Adrenal gland (tissue), 5 donors: ENCODE measurements around the gene SNX2.

Source experiments
- CTCF ChIP-seq, 6 experiments: fragments of 450-650 bp in 4 of 6; fragments of 200-600 bp in 2 of 6; sonication (generic) in 1 of 6; IDR thresholded peaks; 1 replicate in 5 of 6; 2 replicates in 1 of 6; pipeline versions ENCODE4 v1.5.1 to v1.8.0; 2016 to 2021; ENCODE audit warnings: antibody characterized with exemption in 6 of 6, mild to moderate bottlenecking in 2 of 6, moderate library complexity in 1 of 6
- POLR2A ChIP-seq, 2 donors: fragments of 450-650 bp; IDR thresholded peaks; one replicate each; pipeline ENCODE4 v1.6.1; 2017; ENCODE audit warnings: antibody characterized with exemption in 2 of 2, mild to moderate bottlenecking in 2 of 2, moderate library complexity in 1 of 2
- donor health status: DM: no; HTN: no; CAD: no.

GRCh38 chr5:122877518-122877917, 102.6 kb downstream of the SNX2 start:
- TF ChIP-seq POLR2A (IDR thresholded peaks at IDR 0.05) (no peak), CTCF (IDR thresholded peaks at IDR 0.05) (no peak)
